GM12874 (cell line): ENCODE results near the gene RARS2.

Experiments used
- TF ChIP-seq, protein P1 (sequence below): IDR thresholded peaks from 2 replicates; pipeline ENCODE4 v1.5.1; 2011; ENCODE audit warnings: low read depth, mild to moderate bottlenecking, control low read depth, low read length, moderate library complexity; ENCODE audit not compliant: insufficient read depth

Gene RARS2

GRCh38 chr6:87522686-87523085 is 67.1 kb downstream of the RARS2 start:
- TF ChIP-seq, protein P1, sequence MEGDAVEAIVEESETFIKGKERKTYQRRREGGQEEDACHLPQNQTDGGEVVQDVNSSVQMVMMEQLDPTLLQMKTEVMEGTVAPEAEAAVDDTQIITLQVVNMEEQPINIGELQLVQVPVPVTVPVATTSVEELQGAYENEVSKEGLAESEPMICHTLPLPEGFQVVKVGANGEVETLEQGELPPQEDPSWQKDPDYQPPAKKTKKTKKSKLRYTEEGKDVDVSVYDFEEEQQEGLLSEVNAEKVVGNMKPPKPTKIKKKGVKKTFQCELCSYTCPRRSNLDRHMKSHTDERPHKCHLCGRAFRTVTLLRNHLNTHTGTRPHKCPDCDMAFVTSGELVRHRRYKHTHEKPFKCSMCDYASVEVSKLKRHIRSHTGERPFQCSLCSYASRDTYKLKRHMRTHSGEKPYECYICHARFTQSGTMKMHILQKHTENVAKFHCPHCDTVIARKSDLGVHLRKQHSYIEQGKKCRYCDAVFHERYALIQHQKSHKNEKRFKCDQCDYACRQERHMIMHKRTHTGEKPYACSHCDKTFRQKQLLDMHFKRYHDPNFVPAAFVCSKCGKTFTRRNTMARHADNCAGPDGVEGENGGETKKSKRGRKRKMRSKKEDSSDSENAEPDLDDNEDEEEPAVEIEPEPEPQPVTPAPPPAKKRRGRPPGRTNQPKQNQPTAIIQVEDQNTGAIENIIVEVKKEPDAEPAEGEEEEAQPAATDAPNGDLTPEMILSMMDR, result no peak

- TF ChIP-seq, protein P1, result no peak
Observed at GRCh38 chr6:87518453-87518852, 71.3 kb downstream of the RARS2 start.

DNA sequence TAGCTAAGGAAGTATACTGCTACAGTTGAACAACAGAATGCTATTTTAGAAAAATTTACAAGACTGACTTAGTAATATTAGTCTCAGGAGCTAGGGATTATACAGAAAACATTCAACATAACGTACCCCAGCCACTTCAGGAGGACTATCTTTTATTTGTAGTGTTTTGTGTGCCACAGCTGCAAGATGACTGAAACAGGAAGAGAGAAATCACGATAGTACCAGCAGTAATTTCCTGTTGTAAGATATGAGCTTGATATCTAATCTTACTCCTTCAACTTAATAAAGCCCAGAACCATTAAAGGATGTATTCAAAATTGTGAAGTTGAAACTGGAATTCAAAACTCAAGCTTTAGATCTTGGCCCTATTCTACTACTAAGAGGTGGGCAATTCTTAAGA is 75.0 kb downstream of the RARS2 start:
- TF ChIP-seq, protein P1, result no peak

GRCh38 chr6:87504441-87504840 is 85.3 kb downstream of the RARS2 start:
- TF ChIP-seq, protein P1, result no peak

- TF ChIP-seq, protein P1, result no peak
Observed at GRCh38 chr6:87501809-87502572, 87.8 kb downstream of the RARS2 start.

DNA sequence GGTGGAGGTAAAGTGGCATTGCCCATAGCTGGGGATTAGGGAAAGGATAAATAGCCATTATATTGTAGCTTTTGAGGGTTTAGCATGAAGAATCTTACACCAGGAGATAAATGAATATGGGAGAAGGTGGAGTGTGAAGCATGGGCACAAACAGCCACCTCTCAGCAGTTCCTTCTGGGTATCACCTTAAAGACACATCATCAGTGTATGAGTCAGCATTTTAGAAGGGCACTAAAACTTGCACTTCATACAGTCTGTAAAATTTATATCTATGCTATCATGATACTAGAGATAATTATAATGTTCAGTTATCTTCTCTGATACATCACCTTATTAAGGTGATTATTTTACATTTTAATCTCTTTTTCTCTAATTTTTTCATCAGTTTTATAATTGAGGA is 91.7 kb downstream of the RARS2 start:
- TF ChIP-seq, protein P1, result no peak

DNA sequence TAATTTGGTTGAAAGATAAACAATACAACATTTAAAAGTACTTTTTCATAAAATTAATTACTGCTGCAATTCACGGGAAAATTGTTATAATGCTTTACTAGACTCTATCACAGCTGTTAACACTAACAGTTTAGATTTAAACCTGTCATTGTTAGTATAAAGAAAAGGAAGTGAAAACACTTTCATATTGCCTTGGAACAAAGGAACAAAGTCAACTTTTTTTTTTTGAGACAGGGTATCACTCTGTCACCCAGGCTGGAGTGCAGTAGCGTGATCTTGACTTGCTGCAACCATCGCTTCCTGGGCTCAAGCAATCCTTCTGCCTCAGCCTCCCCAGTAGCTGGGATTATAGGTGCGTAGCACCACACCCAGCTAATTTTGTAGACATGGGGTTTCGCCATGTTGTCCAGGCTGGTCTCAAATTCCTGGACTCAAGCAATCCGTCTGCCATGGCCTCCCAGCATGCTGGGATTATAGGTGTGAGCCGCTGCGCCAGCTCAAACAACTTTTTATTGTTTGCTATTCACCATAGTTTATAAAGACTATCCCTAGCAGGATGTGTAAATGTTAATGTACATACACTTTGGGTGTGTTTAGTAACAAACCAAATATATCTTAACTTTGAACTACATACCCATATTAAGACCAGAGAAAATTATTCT is 94.9 kb downstream of the RARS2 start:
- TF ChIP-seq, protein P1, result no peak
